ENCODE data around the gene ADCK1.
"Not testable (repeated sequence)": the region's sequence is repeated elsewhere in the genome, so short reads cannot be mapped to it uniquely, and the experiment has no call there.

Gene ADCK1

DNA sequence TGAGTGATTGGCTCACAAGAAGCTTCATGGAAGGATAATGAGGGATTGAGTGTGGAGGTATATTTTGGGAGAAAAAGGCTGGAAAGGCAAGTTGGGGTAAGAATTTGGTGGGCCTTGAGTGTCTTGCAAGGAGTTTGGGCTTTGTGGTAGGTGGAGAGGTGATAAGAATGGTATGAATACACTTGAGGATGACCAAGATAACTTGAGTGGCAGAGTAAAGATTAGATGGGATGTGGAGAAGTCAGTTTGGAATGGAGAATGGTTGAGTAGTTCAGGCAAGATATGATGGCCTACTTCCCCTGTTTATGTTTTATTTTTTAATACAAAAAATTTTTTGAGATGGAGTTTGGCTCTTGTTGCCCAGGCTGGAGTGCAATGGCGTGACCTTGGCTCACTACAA, 9.1 kb downstream of the ADCK1 start:
- no peak for DNase-seq

GRCh38 chr14:77812028-77812427, 12.1 kb downstream of the ADCK1 start:
- peak; percentile 4 for DNase-seq

DNA sequence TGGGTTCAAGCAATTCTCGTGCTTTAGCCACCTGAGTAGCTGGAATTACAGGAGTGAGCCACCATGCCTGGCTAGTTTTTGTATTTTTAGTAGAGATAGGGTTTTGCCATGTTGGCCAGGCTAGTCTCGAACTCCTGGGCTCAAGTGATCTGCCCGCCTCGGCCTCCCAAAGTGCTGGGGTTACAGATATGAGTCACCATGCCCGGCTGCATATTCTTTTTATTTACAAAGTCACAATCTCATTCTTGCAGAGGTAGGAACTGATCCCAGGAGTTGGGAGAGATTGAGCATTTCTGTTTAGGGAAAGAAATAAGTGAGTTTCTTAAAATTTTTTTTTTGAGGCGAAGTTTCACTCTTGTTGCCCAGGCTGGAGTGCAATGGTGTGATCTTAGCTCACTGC, 12.8 kb downstream of the ADCK1 start:
- DNase-seq: not testable (repeated sequence)

DNA sequence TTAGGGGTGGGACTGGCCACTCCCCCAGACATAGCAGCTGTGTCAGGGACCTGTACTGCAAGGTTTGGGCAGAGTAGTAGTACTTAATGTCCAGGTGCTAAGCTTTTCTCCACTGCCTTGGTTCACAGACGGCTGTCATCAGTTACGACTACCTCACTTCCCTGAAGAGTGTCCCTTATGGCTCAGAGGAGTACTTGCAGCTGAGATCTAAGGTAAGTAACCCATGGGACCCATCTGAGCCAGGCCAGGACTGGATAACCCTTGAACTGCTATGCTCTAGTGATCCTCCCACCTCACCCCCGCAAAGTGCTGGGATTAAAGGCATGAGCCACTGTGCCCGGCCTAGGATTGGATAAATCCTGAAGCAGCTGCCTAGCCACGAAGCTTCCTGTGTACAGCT, 22.4 kb downstream of the ADCK1 start:
- DNase-seq: no peak

GRCh38 chr14:77822741-77823140, 22.8 kb downstream of the ADCK1 start:
- no peak for DNase-seq

GRCh38 chr14:77823378-77823777, 23.5 kb downstream of the ADCK1 start:
- no peak for DNase-seq

DNA sequence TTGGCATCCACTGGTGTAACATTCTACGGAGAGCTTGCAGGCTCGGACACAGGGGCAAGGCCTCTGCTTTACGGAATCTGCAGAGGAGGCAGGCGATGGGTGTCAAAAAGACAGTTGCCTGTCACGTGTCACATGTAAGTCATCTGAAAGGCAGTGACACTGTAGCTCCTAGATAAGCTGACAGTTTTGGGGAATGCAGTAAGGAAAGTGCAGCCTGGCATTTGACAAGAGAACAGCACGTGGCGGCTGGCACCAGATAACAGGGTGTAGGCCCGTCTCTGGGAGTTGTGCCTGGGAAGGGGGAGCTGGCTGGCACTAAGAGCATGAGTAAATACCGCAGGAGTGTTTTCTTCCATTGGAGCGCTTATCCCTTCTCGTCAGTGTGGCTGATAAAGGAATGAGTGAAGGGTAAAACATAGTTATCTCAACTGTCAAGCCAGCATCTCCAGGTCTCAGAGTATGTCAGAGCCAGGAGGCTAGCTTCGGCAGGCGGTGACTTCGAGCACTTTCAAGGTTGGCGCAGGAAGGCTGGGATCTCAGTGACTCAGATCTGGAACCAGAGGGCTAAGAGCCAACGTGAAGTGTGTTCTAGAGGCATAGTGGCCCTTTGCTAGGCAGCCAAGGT, 26.1 kb downstream of the ADCK1 start:
- no peak for DNase-seq

DNA sequence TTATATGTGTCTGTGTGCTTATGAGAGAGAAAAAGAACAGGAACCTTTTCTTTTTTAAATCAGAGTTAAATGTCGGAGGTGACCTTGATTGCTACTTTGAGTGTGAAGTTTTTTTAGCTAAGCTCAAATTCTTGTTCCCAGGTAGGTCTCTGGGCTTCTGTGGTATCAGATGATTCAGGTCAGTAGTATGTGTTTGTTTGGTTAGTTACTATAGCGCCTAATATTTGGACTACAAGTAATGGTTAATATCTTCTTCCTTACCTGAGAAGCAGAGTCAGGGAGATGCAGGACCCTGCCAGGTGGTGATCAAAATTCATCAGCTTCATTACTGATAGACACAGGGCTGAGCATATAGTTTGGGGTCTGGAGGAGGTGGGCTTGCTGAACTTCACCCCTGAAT, 30.8 kb downstream of the ADCK1 start:
- DNase-seq: no peak

DNA sequence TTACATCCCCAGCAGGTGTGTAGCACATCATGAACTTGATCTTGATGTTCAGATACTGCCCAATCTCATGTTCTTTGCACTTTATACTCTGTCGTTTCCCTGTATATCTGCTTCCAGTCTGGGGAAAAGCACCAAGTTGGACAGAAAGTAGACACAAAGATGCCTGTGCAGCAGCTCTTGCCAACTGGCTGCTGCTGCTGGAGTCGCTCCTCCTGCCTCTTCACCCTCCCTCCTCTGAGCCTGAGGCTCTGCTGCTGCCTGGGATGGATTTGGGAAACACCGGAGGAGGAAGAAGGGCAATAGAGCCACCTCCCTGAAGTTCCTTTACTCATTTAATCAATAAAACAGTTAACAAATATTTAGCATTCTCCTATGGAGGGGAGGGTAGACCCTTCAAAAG, 32.4 kb downstream of the ADCK1 start:
- DNase-seq: no peak

DNA sequence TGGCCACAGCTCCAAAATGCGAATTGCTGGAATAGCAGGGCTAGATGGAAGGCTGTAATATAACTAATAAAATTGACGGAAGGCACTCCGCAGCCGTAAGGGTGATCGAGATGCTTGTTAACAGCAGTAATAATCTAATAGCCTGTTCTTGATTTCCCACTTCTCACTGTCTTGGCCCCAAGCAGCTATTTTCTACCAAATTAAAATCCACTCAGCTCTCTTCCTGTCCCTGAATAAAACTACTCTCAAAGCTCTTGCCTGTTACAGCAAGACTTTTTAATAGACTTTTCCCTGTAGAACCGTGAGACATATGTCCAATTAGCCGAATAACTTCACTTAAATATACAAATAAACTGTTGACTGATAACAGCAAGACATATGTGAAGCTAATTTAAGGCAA, 38.0 kb downstream of the ADCK1 start:
- DNase-seq: no peak

- no peak for DNase-seq
These were observed 39.1 kb downstream of the ADCK1 start for GRCh38 chr14:77838831-77839511.

GRCh38 chr14:77843195-77843594, 43.3 kb downstream of the ADCK1 start:
- DNase-seq: no peak

- no peak for DNase-seq
These were observed 43.7 kb downstream of the ADCK1 start for GRCh38 chr14:77843651-77844050.

GRCh38 chr14:77844802-77845201, 44.9 kb downstream of the ADCK1 start:
- DNase-seq: no peak

GRCh38 chr14:77848031-77848430, 48.1 kb downstream of the ADCK1 start:
- no peak for DNase-seq

- DNase-seq: no peak
These were observed 49.8 kb downstream of the ADCK1 start for GRCh38 chr14:77849711-77850110.

DNA sequence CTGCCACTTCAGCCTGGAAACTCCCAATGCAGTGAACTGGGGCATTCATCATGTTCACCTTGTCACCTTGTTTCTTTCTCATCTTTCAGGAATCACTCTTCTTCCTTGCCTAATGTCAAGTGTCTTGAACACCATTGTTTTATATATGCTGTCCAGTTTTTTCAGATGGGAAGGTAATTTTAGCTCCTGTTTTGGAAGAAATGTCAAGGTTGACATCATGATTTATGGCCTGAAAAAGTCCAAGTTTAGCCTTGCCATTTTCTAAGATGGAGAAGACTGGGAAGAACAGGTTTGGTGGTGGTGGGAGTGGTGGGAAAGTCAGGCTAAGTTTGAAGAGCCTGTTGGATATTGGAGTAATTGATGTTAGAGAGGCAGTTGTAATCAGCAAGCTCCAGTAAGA, 54.0 kb downstream of the ADCK1 start:
- DNase-seq: no peak

DNA sequence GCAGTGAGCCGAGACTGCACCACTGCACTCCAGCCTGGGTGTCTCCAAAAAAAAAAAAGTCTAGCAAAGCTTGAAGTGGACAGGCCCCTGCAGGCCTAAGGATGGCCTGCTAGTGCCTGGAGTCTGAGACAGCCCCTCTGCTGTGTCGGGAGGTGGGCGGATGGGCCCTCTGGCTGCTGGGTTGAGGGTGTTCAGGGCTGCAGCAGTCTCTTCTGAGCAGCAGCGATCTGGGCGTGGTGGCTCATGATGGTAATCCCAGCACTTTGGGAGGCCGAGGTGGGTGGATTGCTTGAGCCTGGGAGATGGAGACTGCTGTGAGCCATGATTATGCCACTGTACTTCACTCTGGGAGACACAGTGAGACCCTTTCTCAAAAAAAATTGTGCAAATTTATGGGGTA, 57.0 kb downstream of the ADCK1 start:
- DNase-seq: no peak

DNA sequence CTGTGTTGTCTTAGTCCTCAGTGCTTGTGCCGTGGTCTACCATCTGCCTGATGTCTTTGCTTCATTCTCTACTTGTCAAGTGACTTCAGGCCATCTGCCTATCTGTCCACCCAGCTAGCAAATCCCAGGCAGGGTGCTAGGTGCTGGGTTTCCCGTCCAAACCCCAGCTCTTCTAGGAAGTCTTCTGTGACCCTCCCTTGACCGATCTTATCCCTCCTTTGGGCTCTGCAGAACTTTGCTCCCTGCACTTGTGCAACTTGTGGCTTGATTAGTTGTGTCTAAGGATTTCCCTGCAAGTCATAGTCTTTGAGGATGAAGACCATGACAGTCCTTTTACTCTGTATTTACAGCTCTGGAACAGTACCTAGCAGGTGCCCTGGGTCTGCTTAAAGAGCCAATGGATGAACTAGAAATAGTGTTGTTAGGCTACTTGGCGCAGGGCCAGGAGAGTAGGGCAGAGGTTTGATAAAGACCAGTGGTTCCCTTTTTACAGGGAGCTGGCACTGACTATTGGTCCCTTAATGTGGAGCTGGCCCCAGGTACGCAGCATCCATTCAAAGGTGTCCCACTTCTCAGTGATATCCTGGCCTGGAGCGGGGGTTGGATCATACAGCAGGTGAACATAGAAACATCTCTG, 60.1 kb downstream of the ADCK1 start:
- DNase-seq: no peak

GRCh38 chr14:77861201-77861600, 61.3 kb downstream of the ADCK1 start:
- DNase-seq: no peak

DNA sequence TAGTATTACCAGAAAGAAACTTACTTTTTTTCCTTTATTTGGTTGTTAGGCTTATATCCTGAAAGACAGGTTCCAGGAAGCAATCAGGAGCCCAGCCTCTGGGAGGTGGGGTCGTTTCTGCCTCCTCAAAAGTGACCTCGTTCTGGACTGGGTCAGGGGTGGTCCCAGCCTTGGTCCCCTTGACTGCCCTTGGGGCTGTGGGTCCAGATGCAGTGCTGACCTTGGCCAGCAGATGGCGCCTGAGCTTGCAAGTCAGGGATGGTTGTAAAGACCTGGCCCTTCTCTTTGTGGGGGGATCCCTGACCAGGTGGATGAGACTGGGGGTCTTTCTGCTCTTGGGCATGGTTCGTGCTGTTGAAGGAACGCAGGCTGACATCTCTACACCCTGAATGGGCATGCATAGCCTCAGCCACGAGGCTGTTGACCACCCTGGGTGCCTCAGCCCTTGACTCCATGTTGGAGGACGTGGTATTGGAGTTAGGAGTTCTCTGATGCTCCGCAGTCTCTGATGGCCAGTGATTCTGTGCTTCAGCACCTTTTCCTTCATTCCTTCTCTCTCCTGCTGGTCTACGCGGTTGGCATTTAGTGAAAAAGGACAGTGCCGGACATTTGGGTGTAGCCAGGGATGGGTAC, 62.4 kb downstream of the ADCK1 start:
- peak; percentile 75 for DNase-seq

DNA sequence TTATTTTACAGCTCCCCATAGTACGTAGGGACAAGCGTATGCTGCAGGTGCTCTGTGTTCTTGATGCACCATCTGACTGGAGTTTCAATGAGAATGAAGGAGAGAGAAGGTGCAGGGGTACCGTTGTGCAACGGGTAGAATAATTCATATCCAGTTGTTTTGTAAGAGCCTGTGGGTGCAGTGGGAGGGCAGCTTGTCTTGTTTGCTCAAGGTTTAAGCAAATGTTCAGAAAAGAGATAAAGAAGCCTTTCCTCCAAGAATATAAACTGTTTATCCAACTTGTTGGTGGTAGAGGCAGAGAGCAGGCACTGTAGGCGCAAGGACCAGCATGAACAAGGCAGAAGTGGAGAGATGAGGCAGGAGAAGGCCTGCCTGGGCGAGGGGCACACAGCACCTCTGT, 64.2 kb downstream of the ADCK1 start:
- DNase-seq: no peak

- no peak for DNase-seq
These were observed 64.7 kb downstream of the ADCK1 start for GRCh38 chr14:77864580-77864979.

DNA sequence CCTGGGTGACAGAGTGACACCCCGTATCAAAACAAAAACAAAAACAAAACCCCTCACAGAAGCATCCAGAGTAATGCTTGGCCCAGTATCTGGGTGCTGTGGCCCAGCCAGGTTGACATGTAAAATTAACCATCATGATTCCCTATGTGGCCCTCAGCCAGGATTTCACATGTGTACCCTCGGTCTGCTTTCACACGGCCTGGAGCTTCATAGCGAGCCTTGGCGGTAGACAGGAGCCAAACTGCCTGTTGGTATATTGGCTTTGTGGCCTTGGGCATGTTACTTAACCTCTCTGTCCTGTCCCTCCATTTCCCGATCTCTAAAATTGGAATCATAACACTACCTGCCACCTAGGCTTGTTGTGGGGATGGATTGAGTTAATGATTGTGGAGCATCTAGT, 65.5 kb downstream of the ADCK1 start:
- DNase-seq: no peak

Measured in activated CD4-positive, alpha-beta T cell treated with anti-CD3 and anti-CD28 coated beads, Interleukin-10, Interleukin-2, amounts not matched to agents 100 ng/mL and 50 ng/mL, durations not matched to agents 16 hours and 8 hours (primary cell).